ENCODE results near the gene SLC4A2.
"Not testable (repeated sequence)": the region's sequence is repeated elsewhere in the genome, so short reads cannot be mapped to it uniquely, and the experiment has no call there.

Gene SLC4A2

DNA sequence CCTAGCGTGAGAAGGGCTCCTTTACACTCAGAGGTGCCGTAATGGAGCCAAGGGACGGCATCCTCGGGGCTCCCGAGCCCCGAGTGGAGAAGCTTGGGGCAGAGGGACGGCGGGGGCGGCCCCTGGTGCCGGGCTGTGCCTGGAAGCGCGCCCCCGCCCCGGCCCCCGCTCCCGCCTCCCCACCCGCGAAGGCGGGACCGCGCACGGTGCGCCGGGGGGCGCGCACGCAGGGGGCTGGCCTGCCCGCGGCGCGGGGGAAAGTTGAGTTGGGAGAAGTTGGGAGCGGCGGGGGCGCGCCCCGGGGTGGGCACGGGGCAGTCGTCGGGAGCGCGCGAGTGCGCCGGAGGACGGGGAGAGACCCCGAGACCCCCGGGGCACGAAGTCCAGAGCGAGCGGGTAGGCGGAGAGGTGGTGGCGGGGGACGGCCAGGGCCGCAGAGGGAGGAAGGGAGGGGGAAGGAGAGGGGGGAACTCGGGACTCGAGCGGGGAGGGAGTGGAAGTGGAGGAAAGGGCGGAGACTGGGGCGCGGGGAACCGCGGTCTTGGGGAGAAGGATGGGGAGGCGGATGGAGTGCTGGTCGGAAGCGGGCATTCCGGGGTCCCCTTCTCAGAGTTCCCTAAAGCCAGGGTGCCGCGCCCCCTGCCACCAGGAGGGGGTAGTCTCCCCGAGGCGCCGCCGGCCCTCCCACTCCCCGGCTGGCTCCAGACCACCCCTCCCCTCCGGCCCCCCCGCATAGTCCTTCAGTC, at the start of gene SLC4A2:
Gene SLC4A2, plus strand, starts transcription at position 223 of the 746 bp plus-strand sequence. CDS start 2,399 bp downstream, outside the sequence.
- DNase-seq (ENCODE audit: low read depth): peak; percentile 69

DNA sequence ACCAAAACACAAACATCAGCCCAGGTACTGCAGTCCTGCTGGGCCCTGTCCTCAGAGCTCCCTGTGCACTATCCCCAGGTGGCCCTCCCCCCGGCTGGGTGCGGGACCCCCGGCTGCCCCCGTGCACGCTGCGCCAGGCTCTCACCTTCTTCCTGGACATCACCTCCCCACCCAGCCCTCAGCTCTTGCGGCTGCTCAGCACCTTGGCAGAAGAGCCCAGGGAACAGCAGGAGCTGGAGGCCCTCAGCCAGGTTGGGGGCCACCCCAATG, 49.4 kb upstream of the SLC4A2 start:
- DNase-seq (ENCODE audit: low read depth): no peak

- peak; percentile 67 for DNase-seq (ENCODE audit: low read depth)
Measured at GRCh38 chr7:151010307-151011096, 48.9 kb upstream of the SLC4A2 start.

GRCh38 chr7:151011097-151011409, 48.3 kb upstream of the SLC4A2 start:
- no peak for DNase-seq (ENCODE audit: low read depth)

DNA sequence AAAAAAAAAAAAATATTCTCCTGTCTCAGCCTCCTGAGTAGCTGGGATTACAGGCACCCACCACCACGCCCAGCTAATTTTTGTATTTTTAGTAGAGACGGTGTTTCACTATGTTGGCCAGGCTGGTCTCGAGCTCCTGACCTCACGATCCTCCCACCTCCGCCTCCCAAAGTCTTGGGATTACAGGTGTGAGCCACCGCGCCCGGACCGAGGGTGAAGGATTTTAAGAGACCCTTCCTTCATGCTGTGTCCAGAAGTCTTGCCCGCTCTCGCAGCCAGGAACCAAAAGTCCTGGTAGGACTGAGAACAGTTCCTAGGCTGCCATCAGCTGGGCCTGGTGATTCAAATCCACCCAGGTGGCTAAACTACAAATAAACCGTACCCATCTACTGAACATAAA, 47.8 kb upstream of the SLC4A2 start:
- not testable (repeated sequence) for DNase-seq (ENCODE audit: low read depth)

- peak; percentile 65 for DNase-seq (ENCODE audit: low read depth)
Measured at GRCh38 chr7:151012031-151012692, 47.2 kb upstream of the SLC4A2 start.

- no peak for DNase-seq (ENCODE audit: low read depth)
Measured at GRCh38 chr7:151012911-151013347, 46.5 kb upstream of the SLC4A2 start.

- DNase-seq (ENCODE audit: low read depth): no peak
Measured at GRCh38 chr7:151013356-151013732, 46.0 kb upstream of the SLC4A2 start.

GRCh38 chr7:151013733-151014497, 45.5 kb upstream of the SLC4A2 start:
- no peak for DNase-seq (ENCODE audit: low read depth)

GRCh38 chr7:151014950-151015349, 44.4 kb upstream of the SLC4A2 start:
- no peak for DNase-seq (ENCODE audit: low read depth)

DNA sequence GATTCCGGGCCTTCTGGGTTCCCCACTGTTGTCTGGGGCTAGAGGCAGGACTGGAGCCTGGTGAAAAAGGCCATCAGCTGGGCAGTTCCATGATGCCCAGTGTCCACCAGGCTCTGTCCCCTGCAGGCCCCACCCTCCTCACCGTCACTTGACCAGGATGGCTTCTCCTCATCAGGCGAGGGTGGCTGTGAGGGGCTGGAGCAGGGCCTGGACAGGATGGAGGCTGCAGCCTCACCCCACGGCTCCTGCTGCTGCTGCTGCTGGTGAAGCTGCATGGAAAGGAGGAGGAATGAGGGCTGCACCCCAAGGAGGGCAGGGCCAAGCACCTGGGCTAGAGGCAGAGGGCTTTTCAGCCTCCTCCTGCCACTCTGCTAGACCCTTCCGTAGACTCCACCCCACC, 43.4 kb upstream of the SLC4A2 start:
- DNase-seq (ENCODE audit: low read depth): no peak

- DNase-seq (ENCODE audit: low read depth): no peak
Measured at GRCh38 chr7:151016505-151016904, 42.9 kb upstream of the SLC4A2 start.

DNA sequence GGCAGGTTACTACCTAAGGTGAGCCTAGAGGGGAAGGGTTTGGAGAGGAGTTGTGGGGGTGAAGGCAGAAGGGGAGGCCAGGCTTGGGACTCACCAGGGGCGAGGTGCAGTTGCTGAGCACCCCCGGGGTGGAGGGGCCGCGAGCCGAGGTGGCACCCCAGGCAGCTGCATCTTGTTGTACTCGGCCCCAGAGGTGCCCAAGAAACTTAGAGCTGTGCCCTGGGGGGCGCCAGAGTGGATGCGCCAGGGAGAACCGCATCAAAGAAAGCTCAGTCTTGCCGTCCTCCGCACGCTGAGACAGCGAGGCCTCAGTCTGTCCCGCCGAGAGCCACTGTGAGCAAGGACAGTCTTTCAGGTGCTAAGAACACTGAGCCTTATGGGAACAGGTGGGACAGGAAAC, 42.4 kb upstream of the SLC4A2 start:
- DNase-seq (ENCODE audit: low read depth): no peak

DNA sequence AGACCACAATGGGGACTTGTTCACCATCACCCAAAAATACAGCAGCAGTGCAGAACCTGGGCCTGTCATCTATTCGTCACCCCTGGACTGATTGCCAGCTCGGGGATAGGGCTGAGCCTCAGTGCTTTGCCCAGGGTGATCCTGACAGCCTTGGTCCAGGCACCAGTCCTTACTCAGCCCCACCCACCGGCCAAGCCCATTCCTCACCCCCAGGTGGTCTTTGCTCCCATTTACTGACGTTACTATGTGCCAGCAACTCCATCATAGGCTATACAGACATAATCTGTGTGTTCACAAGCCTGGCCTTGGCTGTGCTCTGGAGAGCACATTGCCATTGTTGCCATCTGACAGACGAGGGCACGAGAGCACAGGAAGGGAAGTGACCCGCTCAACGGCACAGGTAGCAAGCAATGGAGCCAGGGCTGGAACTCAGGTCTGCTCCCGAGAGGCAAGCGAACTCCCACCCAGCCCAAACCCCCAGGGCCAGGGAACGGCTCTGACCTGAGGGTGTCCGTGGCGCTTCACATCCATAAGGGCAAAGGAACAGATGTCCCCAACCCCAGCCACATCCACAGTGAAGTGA, 41.9 kb upstream of the SLC4A2 start:
- DNase-seq (ENCODE audit: low read depth): no peak

GRCh38 chr7:151017953-151018420, 41.4 kb upstream of the SLC4A2 start:
- peak; percentile 20 for DNase-seq (ENCODE audit: low read depth)

DNA sequence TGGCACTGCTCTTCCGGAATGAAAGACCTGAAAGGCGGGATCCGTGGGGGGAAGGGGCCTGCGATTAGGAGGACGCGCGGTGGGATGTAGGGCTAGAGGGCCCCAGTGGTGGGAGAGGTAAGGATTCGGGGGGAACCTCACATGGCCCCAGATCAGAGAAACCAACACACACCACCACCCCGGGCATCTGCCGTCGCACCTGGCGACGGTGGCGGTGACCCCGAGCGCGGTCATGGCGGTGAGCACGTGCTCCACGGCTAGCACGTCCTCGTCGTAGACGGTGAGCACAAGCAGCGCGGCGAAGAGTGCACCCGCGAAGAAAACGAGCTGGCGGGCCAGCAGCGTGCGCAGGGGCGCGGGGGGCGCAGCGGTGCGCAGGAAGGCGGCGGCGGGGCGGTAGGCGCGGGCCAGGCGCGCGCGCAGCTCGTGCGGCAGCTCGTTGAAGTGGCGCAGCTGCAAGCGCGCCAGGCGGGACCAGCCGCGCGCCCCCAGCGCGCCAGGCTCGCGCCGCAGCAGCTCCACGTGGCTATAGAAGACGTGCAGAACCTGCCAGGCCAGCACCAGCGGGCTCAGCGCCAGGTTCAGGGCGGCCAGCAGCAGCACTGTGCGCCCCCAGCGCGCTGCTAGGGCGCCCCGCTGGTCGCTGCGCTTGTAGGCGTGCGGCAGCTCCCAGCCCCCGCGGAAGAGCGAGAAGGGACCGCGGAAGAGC, 40.8 kb upstream of the SLC4A2 start:
- no peak for DNase-seq (ENCODE audit: low read depth)

DNA sequence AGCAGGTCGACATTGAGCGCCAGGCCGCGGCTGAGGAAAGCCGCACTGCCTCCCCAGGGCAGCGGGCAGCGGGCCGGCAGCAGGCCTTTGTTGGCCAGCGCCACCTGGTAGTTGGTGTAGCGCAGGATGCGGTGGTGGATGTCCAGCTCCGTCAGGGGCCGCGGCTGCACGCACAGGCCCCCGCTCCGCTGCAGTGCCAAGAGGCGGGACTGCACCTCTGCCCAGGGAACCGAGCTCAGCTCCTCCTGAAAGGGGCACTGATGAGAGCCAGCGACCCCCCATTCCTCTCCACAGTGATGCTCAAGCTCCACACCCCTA, 40.3 kb upstream of the SLC4A2 start:
- DNase-seq (ENCODE audit: low read depth): no peak

DNA sequence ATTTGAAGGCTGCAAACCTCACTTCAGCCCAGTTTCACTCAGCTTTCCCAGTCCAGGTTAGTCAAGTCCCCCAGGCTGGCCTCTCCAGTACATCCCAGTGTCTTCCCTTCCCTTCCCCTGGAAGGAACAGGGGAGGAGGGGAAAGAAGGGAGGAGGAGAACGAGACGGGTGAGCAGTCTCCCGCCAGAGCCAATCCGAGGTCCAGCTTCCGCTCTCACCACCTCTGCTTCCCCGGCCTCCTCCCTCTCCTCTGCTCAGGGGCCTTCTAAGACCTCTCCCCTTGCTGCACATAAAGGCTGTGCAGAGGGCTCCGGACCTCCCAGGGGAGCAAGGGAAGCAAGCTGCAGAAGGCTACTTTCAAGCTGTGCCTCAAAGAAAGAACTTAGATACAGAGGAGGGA, 39.2 kb upstream of the SLC4A2 start:
- DNase-seq (ENCODE audit: low read depth): no peak

- DNase-seq (ENCODE audit: low read depth): no peak
Measured at GRCh38 chr7:151023232-151023631, 36.2 kb upstream of the SLC4A2 start.

- no peak for DNase-seq (ENCODE audit: low read depth)
Measured at GRCh38 chr7:151024435-151025056, 34.8 kb upstream of the SLC4A2 start, which contains the start of gene ATG9B. TSS of gene ATG9B (minus strand) at chr7:151024494. CDS start at chr7:151024423, 71 bp downstream.

Data from amniotic epithelial cell (primary cell).